GM19324 (cell line): ENCODE data around the gene PDE2A.

ENCODE experiments used
- ATAC-seq: cut with Tn5 transposase; IDR thresholded peaks from one replicate; pipeline ENCODE4 v1.9.1; 2021; ENCODE audit warnings: mild to moderate bottlenecking, moderate library complexity; ENCODE audit not compliant: unreplicated experiment, low FRiP score

The PDE2A gene

DNA sequence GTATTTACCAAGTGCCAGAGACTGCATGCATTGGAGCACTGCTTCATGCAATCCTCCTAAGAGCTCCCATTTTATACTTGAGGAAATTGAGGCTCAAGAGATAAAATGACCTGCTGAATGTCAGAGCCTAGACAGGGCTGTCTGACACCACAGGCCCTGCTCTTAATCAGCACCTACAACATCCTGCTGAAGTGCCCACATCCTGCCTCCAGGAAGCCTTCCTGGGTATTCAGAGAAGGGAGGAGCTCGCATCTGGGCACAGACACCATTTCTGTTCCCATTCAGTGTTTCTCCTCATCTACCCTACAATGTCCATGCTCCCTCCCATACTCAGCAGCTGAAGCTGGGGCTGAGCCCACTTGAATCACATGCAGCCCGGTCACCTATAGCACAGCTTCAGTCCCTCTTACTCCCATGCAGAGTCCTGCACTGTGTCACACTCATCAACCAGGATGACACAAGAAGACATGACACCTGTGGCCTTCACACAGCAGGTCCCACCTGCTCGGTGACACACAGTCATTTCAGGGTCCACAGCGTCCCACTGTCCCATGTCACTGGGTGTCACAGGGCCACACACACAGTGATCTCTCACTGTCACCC lies 53.1 kb downstream of the PDE2A start:
- ATAC-seq: no peak

DNA sequence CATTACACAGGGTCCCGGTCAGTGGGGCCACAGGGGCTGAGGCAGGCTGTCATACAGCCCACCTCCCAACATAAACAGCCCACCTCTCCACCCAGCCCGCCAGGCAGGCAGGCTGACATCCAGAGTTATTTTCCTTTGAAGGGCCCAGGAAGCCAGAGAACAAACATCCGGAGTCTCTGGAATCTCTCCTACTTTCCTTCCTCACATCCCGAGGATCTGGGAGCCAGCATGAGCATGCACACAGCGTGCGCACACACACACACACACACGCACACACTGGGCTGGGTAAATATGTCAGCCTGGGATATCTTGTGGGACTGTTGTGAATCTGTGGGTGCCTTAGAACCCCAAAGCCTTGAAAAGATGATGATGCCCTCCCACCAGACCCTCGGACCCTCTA lies 55.4 kb downstream of the PDE2A start:
- no peak for ATAC-seq

DNA sequence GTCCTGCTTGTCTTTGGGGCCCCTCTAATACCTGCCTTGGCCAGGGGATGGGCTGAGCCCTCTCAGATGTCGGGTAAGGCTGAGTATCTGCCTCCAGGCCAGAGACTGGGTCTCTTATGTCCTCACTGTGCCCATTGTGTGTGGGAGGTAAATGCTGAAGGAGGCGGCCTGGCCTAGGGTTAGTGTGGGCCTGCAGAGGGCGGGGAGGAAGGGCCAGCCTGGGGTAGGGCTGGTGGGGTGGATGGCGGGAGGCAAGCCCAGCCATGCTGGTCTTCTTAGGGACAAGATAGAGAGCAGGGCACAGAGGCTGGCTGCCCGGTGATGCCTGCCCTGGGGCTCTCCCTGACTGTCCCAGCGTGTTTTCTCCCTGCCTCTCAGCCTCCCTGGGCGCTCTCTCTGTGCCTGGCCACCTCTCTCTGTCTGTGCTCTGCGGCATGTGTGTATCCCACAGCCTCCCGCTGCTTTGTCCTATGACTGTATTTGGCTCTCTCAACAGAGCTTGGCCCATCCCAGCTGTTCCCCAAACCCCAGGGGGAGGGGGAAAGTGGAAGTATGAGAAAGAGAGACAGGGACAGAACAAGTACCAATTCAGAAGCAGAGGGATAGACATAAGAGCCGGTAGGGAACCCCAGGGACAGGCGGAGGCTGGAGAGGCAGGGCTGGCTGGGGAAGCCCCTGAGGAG lies 57.0 kb downstream of the PDE2A start:
- no peak for ATAC-seq

DNA sequence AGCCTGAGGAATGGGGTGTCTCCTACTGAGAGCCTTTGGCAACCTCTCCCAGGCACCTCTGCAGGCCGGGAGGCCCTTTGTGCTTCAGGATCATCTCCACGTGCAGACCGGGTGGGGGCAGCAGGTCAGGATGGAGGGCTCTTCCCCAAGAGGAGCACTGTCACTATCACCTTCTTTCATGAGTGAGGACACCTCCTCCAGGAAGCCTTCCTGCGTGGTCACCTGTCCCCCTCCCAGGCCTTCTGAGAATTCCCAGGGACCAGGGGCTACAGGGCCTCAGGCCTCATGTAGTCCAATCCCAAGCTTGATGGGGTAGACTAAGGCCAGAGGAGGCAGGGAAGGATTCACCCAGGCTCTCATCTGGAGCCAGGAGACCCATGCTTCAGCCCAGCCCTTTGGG lies 57.6 kb downstream of the PDE2A start:
- no peak for ATAC-seq

DNA sequence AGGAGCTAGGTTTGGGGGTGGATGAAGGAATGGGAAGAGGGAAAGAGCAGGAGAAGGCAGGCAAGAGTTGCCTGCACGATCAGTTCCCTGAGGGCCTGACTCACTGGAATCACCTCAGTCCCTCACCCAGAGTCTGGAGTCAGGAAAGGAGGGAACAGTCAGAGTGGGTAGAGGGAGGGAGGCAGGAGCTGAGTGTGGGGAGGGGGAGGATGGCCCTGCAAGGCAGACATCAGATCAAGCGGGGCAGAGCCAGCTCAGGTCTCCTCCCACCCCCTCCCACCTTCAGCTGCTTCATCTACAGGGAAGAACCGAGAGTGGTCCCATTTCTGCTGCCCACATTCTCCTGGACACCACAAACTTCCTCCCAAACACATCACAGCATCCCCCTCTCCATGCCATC lies 58.9 kb downstream of the PDE2A start:
- ATAC-seq: no peak

DNA sequence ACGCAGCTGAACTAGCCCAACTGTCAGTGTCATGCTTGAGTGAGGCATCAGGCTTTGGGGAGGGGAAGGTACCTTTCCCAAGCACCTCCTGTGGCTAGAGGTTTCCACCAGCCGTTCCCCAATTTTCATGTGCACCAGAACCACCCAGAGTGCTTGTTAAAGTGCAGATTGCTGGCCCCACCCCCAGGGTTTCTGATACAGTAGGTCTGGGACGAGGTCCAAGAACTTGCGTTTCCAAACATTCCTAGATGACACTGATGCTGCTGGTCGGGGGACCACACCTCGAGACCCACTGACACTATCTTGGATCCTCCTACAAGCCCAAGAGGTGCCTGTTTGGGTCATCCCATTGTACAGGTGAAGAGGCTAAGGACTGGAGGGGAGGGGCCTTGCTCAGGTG lies 59.8 kb downstream of the PDE2A start:
- no peak for ATAC-seq

DNA sequence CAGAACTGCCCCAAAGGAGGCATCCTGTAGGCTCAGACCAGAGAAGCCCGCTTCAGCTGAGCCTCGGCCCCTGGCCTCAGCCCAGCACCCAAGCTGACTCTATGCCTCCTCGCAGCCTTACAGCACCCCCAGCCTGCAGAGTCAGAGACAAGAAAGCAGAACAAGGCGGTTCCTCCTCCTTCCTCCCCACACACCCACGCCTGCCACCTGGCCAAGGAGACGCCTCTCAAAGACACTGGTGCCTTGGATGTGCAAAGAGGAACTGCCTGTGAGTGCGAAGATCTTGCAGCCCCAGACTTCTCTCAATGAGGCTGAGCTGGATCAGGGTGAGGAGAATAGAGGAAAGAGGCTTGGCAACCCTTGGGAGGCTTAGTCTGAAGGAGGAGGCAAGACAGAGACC lies 60.2 kb downstream of the PDE2A start:
- no peak for ATAC-seq

DNA sequence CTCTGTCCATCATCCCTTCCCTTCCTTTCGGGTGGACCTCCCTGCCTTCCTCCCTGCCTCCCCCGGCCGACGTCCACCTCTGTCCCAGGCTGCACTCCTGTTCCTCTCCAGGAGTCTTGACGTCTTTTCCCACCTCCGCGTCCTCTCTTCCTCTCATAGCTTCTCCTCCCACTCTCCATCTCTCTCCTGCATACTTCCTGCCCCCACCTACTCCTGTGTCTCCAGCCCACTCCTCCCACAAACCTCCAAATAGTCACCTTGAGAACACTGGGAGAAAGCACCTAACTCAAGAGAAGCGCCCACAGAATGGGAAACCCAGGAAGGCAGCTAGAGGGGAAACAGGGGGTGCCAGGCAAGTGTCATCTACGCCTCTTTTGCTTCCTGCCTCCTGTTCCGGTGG lies 60.8 kb downstream of the PDE2A start:
- no peak for ATAC-seq

DNA sequence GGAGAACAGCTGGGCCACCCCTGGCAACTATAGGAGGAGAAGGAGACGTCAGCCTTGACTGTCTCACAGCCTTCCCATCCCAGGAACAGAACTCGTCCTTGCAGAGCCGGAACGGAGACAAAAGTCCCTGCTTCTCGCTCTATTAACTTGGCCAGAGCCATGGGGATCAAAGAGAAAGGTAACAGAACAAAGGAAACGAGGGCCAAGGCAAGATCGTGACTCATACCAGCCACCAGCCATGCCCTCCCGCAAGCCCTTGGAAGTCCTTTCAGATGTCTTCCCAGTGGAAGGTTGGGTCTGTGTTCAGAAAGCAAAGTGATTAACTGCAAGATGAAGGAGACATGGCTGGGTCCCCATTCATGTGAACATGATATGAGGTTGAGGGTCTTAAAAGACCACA lies 64.7 kb downstream of the PDE2A start:
- ATAC-seq: no peak

DNA sequence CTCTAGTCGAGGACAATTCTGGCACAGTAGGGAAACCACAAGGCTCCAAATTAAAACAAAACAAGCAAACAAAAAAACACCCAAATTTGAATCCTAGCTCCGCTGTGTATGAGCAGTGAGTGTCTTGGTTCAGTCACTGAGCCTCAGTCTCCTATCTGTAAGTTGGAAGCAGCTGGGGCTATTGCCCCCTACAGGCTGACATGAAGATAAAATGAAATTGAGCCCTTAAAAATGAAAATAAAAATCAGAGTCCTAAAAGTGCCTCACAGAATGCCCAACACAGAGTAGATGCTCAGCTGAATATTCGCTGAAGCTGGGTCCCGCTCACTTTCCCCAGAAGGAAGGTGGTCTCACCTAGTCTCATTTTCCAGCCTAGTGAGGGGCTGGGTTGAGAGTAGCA lies 65.2 kb downstream of the PDE2A start:
- ATAC-seq: no peak

DNA sequence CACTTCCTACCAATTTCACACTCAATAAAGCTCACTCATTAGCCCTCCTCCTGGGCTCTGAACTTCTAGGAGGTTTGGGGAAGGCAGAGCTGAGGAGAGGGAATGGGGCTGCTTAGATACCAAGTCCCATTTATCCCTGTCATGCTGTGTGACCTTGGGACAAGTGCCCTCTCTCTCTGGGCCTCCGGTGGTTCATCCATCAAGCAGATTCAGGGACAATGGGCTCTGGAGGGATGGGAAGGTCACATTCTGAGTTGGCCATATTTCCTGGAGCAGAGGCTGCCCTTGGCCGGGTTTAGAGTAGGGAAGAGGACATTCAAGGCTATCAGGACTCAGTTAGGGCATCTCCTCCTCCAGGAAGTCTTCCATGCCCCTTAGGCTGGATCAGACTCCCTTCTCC lies 66.7 kb downstream of the PDE2A start:
- ATAC-seq: no peak

DNA sequence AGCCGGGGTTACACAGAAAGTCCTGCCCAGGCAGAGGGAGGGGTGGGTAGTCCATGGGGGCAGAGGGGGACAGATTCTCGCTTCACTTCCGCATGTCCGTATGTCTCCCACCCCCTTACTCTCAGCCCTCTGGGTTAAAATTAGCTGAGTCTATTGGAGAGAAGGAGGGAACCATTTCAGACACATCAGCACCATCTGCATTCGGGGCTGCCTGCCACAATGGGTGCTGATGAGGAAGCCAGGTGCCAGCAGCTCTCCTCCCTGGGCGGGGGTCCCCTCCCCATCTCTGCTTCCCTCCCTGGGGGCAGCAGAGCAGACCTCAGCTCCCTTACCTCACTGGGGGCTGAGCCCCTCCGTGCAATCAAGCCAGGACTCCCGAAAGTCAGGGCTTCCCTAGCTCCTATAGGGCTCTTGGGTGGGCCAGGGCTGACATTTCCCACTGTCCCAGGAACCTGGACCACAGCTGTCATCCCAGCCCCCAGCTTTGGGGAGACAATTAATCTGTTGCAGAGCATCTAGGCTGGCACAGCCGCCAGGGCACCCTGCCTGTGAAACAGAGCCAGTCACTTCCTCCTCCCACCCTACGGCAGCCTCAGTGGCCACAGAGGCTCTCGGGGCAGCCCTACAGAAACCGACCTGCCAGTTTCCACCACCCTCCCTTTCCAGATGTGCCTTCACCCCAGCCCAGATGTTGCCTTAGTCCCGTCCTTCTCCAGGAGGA lies 67.3 kb downstream of the PDE2A start:
- ATAC-seq: no peak

DNA sequence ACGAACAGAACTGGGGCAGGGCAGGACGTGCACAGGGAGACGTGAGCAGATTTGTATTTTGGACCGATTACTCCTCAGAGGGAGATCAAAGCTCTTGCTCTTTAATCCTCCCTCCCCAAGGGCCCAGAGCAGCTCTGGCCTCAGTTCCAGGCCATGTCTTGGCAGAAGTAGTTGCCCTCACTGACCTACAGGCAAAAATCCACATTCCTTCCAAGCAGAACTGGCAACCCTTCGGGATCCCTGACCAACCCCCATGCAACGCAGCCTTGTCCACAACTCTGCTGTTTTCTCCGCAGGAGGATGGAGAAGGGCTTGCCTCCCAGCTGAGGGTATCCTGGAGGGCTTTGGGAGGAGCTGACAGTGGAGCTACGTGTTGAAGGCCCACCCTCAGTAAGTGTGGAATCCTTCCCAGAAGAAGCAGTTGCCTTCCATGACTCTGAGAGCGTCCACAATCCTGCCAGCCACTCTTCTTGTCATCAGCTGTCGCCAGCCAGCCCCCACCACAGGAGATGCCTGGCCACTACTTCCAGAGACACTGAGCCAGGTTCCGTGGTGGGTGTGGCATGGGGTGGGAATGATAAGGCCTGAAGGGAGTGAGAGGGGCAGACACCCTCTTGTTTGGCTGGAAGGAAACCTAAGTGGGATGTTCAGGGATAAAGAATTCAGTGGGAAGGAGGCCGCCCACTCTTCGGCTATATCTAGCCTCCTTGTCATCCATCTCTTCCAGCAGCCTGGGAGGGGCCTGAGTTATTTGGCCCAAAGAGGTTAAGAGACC lies 68.1 kb downstream of the PDE2A start:
- no peak for ATAC-seq

DNA sequence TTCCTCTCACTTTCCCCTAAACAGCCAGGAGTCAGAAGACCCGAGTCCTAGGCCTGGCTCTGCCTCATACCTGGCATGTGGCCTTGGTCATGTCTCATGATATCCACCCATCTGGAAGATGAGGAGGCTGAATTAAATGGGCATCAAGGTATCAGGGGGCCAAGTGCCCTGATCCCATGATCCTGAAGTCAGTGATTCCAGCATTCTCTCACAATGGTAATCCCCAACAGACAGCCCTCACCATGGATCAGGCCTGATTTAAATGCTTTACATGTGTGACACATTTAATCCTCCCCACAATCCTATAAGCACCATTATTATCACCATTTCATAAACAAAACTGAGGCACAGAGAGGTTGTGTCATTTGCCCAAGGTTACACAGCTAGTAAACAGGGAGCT lies 70.0 kb downstream of the PDE2A start:
- no peak for ATAC-seq

DNA sequence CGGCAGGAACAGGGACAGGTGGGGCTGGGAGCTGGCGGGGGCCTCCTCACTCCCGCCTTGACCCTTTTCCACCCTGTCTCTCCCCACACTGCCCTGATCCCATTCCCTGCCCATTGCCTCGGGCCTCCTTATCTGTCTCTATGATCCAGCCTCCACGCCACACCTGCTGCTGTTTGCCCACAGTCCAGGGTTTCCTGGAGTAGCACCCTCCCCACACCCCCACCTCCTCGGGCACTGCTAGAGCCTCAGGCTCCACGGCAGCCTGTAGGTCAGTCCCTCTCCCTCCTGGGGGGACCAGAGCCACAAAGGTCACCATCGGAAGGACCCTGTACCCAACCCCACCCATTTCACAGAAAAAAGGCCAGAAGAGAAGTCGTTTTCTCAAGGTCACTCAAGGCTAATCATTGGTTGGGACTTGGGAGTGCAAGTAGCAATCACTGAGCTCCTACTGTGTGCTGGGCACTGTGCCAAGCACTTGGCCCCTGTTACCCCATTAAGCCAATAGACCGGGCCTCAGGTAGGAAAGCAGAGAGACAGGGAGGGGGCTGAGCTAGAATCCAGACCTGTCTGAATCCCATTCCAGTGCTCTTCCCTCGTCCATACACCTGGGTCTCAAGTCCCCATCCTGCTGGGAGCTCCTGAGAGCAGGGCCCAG lies 71.8 kb downstream of the PDE2A start:
- ATAC-seq: no peak

DNA sequence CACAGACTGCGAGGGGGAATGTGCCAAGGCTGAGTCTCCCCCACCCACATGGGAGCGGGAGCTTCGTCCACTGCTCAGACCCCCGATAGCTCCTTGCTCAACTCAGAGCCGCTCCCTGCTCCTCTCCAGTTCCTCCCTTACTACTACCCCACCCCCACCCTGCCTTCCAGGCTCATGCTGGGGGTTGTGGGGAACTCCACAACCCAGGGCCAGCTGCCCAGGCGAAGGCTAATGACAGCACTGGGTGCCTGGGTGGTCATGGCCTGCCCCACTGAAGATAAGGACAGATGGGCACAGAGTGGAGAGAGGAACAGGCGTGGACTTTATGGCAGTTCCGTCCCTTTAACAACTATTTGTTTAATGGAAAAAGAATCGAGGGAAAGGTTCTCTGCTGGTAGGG lies 73.7 kb downstream of the PDE2A start:
- ATAC-seq: no peak

DNA sequence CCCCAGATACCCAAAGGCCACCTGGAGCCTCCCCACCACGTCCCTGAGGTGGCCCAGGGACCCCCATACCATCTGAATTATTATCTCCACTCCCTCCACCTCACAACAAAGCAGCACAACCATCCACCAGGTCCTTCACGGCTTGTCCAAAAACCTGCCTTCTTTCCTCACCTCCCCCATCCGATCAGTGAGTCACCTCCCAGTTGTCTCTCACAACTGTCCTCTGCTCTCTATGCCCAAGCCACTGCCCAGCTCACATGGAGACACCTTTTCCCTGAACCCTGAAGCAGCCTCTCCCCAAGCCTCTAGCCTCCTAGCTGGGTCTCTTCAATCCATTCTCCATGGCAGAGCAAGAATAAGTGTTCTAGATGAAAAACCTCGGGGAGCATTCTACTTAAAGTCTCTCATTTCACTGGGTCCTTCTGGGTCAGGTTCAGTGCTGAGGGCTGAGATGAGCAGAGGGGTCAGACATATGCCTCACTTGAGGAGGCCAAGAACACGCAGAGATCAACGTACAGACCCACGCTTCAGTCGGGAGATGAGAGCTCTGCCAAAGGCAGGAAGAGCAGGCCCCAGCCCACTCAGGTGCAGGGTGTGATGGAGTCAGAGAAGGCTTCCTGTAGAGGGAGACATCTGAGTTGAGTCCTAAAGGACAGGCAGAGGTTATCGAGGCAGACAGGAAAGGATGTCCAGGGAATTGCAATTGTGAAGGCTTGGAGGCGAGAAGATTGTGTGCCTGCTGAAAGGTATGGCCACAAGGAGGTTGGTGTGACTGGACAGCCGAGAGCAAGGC lies 74.7 kb downstream of the PDE2A start:
- ATAC-seq: no peak

DNA sequence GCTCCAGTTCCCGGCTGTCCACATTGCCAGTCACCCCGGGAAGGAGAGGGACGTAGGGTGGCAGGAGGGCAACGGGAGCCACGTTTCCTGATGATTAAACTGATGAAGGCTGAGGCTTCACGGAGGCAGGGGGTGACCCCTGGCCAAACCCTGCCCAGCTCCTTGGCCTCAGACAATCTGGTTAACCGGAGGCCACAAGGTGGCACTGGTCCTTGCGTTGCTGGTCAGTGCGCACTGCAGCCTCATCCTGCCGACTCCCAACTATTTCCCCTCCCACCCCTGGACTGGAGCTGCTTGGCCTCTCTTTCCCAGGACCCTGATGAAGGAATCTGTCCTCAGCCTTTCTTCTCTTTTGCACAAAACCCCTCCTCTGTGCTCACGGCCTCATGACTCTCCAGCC lies 75.3 kb downstream of the PDE2A start:
- no peak for ATAC-seq

DNA sequence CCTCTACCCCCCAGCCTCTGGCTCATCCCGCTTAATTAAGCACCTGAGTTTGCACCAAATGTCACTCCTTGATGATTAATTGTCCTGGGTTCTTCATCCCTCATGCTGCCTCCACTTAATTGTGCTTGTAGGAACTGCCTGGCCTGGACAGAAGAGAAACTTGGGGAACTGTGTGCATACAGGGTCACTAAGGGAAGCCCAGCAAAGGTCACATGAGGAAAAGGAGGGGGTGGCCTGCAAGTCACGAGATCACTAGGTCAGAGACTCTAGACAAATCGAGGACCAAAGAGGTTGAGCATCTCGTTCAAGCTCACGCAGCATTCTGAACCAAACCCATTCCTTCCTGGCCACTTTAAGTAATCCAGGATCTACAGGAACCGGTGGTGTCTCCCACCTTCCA lies 75.8 kb downstream of the PDE2A start:
- ATAC-seq: no peak

DNA sequence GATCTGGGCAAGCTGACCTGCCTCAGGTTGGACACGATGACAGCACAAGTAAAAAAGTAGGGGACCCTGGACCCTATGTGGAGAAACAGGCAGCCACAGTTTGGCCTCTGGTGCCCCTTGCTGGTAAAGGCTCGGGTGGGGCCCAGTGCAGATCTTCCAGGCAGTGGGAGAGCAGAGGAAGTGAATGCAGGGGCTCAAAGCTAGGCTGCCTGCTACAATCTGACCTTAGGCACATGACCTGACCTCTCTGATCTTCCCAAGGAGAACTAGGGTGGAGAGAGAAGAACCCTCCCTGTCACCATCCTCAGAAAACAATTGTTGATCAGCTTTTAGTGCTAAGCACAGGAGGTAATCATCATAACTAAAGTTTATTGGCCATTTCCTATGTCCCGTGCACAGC lies 76.5 kb downstream of the PDE2A start:
- no peak for ATAC-seq
